Renal pelvis (tissue), 4 donors: ENCODE data around the gene KCNK7. TPM values are rescaled to one million over a fixed set of nuclear protein-coding genes. Genes with fewer than 3 reads are reported as not detected.

ENCODE experiments used
- DNase-seq: peaks from one replicate; pipeline ENCODE4 v3.0.0-alpha.2; 2013
- polyA plus RNA-seq, 3 donors: library from polyadenylated mRNA; unstranded; fragments of 120-200 nt; gene quantifications; one replicate each; pipeline ENCODE4 v1.2.1, GENCODE V29; 2013; ENCODE audit not compliant: insufficient read length in 3 of 3

The KCNK7 gene
- polyA plus RNA-seq, 3 donors = 0.21 to 0.27 (median 0.27) TPM

GRCh38 chr11:65589444-65590239 lies 6.0 kb downstream of the KCNK7 start:
- no peak for DNase-seq

DNA sequence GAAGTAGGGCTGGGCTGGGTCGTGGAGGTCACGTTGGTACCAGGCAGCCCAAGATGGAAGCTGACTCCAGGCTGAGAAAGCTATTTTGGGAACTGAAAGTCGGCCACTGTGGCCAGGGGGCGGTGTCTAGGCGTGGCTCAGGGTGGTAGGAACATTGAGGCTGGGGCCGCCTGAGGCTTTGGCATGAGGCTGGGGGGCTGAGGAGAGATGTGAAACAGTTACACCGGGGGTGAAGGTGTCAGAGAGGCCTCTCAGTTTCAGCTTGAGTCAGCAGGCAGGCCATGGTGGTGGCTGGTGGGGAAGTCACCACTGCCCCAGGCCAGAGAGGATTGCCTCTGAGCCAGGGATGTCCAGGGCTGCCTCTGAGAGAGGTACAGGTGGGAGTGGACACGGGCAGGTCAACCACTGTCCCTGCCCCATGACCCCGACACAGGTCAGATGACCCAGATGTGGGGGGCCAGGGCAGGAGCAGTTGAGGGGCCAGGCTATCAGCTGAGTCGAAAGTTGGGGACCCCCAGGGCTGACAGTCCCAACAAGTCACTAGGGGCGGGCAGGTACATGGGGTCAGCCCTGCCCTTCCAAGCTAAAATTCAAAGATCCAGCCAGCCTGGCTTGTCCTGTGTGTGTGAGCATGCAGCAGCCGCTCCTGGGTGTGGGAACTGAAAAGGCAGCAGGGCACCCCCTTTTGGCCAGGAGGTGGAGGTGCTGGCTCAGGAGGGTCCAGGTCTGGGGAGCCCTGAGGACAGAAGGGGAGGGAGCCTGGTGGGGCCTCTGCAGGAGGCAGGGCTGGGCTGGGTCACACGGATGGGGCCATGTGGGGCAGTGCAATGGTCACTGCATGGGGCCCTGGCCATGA lies 7.2 kb downstream of the KCNK7 start:
- DNase-seq = no peak

GRCh38 chr11:65586676-65587075 lies 8.9 kb downstream of the KCNK7 start:
- no peak for DNase-seq

GRCh38 chr11:65586247-65586630 lies 9.4 kb downstream of the KCNK7 start:
- no peak for DNase-seq

- DNase-seq = no peak
These were observed 10.0 kb downstream of the KCNK7 start for GRCh38 chr11:65585396-65586246.

- DNase-seq = no peak
These were observed 10.9 kb downstream of the KCNK7 start for GRCh38 chr11:65584723-65585171.

GRCh38 chr11:65584106-65584505 lies 11.5 kb downstream of the KCNK7 start:
- no peak for DNase-seq

- DNase-seq = no peak
These were observed 12.0 kb downstream of the KCNK7 start for GRCh38 chr11:65583589-65583988.

GRCh38 chr11:65581928-65582327 lies 13.7 kb downstream of the KCNK7 start:
- DNase-seq = no peak

GRCh38 chr11:65580756-65581155 lies 14.8 kb downstream of the KCNK7 start:
- no peak for DNase-seq

GRCh38 chr11:65580031-65580692 lies 15.4 kb downstream of the KCNK7 start:
- DNase-seq = no peak

GRCh38 chr11:65579291-65579690 lies 16.3 kb downstream of the KCNK7 start:
- DNase-seq = no peak

- no peak for DNase-seq
These were observed 16.9 kb downstream of the KCNK7 start for GRCh38 chr11:65578667-65579066.

DNA sequence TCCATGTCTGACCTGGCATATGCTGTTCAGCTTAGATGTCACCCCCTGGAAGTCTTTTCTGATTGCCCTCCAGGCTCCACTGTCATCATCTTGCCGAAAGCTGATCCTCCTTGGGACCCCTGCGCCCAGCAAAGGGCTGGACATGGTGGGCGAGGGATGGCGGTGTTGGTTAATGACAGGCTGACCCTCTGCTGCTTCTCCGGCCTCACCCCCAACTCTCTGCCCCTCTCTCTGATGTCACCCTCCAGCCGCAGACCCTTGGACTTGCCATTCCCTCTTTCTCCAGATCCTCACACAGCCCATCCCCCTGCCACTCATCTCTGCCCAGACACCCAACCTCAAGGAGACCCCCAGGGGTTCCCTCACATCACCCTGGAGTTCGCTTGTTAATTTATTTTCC lies 17.5 kb downstream of the KCNK7 start:
- no peak for DNase-seq

DNA sequence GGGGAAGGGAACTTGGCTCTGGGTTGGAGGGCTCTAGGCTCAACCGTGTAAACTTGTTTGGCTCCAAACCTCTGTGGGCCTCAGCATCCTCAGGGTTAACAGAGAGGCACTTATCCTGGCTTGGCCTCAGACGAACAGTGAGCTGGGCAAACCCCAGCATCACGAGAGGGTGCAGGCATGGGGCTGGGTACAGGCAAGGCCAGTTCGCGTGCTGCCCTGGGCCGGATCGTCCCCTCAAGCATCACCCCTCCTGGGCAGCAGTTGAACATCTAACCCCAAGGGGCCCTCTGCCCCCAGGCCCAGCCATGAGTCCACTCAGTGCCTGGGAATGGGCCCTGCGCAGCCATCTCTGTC lies 17.9 kb downstream of the KCNK7 start:
- DNase-seq = no peak

GRCh38 chr11:65576867-65577755 lies 18.5 kb downstream of the KCNK7 start:
- DNase-seq = no peak

DNA sequence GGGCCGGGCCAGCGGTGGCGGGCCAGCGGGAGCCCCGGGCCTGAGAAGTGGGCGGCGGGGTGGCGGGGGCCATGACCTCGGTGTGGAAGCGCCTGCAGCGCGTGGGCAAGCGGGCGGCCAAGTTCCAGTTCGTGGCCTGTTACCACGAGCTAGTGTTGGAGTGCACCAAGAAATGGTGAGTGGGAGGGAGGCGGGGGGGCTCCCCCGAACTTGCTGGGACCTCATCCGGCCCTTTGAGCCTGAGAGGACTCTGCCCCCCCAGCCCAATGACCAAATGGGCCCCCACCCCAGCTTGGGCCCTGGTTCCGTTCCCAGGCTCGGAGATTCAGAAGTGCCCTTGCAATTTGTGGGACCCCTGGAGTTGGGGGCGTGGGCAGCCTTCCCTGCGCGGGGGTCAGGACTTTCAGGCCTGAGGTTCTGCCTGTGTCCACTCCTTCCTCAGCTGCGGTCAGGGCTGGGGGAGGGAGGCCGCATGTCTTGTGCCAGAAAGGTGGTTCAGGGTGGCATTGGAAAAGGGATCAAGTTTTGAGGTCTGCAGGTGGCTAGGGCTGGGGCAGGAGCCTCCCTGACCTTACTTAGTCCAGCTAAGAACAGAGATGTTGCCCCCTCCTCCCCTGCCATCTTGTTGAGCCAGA lies 19.3 kb downstream of the KCNK7 start:
- no peak for DNase-seq

GRCh38 chr11:65575568-65576231 lies 19.9 kb downstream of the KCNK7 start, which contains the start of gene EHBP1L1:
TSS of gene EHBP1L1 (plus strand) at chr11:65576053. CDS start at chr11:65576303, 250 bp downstream.
- no peak for DNase-seq

DNA sequence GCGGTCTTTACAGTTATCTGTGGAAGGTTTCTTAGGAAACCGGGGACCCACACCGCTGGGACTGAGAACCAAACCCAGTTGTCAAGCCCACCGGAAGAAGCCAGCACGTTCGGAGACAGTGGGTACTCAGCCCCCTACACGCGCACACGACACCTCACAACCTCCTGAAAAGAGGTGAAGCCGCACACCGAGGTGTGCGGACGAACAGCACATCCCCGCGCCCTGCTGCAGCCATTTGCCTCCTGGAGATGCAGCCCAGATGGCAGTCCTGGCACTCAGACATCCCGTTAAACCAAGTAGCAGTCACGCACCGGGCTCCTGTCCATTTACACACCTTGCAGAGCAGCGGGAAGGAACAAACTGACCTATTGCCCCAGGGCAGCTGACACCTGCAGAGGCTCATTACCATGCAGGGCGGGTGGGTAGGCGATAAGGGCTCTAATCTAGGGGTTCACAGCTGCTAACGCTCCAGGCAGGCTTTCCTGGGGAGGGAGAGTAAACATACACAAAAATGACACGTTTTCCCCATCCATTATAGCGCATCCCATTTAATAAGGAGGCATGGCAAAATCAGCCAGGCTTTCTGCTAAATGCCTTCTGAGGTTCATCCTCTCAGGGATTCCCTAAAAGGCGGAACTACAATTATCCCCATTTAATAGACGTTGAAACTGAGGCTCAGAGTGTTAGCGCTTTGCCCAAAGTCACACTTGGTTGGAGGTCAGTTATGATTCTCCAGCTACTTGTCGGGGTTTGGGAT lies 20.6 kb downstream of the KCNK7 start:
- DNase-seq = no peak
